GM19324 (cell line): ENCODE results near the gene TBX4.
"Not testable (repeated sequence)": the region's sequence is repeated elsewhere in the genome, so short reads cannot be mapped to it uniquely, and the experiment has no call there.

Experiments
- ATAC-seq: cut with Tn5 transposase; IDR thresholded peaks from one replicate; pipeline ENCODE4 v1.9.1; 2021; ENCODE audit warnings: mild to moderate bottlenecking, moderate library complexity; ENCODE audit not compliant: unreplicated experiment, low FRiP score

Gene TBX4

DNA sequence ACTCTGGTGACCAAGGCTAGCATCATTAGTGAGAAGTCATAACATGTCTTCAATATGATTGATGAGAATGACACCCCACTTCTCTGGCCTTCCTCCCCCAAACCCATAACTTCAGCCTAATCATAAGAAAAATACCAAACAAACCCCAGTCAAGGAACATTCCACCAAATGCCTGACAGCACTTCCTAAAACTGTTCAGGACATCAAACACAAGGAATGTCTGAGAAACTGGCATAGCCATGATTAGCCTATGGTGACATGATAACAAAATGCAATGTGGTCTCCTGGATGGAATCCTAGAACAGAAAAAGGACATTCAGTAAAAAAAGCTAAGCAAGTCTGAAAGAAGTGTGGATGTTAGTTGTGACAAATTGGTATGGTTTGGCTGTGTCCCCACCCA lies 24.7 kb upstream of the TBX4 start:
- ATAC-seq, result no peak

DNA sequence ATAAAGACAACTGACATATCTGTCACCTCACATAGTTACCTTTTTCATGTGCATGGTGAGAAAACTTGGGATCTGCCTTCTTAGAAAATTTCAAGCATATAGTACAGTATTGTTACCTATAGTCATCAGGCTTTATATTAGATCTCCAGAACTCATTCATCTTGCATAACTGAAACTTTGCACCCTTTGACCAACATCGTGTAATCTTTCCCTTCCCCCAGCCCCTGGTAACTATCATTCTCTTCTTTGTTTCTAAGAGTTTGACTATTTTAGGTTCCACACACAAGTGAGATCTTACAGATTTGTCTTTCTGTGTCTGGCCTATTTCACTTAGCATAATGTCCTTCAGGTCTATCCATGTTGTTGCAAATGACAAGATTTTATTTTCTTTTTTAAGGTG lies 22.9 kb upstream of the TBX4 start:
- ATAC-seq, result no peak

DNA sequence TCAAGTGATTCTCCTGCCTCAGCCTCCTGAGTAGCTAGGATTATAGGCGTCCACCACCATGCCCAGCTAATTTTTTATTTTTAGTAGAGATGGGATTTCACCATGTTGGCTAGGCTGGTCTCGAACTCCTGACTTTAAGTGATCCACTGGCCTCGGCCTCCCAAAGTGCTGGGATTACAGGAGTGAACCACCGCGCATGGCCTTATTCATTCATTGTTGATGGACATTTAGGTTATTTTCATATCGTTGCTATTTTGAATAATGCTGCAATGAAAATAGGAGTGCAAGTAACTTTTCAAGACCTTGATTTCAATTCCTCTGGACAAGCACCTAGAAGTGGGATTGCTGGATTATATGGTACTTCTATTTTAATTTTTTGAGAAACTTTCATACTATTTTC lies 22.4 kb upstream of the TBX4 start:
- ATAC-seq, result not testable (repeated sequence)

DNA sequence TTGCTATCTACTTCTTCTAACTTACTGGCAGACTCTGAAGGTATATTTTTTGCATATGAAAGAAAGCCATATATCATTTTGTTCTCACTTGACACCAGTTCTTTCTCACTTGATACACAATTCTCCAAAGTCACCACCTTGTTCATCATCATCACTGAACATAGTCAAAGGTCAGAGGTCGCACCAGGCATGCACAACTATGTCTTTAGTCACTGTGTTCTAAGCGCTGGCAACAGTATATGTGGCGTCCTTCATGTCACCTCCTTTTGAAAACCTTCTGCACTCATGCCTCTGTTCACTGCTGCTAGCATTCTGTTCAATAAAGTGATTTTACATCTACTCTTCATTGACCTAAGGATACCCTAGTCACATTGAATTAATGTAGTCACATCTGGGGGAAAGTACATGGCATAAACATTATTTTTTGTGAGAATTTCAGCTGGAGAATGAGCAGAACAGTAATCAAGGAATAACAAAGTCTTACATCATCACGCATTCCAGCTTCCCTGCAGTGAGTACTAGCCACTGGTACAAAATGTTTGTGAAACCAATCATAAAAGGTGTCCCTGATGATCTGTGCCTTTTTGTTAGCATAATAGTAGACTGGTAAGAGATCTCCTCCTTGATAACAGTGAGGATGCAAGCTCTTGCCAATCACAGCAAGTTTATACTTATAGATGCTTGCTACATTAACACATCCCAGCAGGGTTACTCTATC lies 20.5 kb upstream of the TBX4 start:
- ATAC-seq, result no peak

DNA sequence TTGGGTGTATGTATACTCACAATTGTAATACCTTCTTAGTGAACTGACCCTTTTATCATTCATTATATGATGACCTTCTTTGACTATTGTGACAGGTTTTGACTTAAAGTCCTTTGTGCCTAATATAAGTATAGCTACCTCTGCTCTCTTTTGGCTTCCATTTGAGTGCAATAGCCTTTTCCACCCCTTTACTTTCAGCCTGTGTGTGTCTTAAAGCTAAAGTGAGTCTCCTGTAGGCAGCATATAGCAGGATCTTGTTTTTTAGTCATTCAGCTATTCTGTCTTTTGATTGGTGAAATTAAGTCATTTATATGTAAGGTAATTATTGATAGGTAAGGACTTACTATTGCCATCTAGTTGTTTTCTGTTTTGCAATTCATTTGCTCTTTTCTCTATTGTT lies 15.9 kb upstream of the TBX4 start:
- ATAC-seq, result no peak

DNA sequence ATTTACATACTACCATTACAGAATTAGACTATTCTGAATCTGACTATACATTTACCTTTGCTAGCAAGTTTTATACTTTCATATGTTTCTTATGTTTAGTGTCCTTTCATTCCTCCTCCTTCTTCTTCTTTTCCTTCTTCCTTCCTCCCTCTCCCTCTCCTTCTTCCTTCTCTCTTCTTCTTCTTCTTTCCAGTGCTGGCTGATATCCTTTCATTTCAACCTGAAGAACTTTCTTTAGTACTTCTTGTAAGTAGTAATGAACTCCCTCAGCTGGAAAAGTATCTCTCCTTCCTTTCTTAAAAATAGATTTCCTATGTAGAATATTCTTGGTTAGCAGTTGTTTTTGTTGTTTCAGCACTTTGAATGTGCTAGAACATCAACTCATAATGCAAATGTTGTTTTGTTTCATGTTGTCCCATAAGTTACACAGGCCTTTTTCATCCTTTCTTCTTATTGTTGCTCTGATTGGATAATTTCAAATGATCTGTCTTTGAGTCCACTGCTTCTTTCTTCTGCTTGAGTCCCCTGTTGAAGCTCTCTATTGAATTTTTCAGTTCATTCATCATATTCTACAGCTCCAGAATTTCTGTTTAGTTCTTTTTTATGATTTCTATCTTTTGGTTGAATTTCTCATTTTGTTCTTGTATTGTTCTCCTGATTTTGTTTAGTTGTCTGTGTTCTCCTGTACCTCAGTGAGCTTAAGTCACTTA lies 15.1 kb upstream of the TBX4 start:
- no peak for ATAC-seq

DNA sequence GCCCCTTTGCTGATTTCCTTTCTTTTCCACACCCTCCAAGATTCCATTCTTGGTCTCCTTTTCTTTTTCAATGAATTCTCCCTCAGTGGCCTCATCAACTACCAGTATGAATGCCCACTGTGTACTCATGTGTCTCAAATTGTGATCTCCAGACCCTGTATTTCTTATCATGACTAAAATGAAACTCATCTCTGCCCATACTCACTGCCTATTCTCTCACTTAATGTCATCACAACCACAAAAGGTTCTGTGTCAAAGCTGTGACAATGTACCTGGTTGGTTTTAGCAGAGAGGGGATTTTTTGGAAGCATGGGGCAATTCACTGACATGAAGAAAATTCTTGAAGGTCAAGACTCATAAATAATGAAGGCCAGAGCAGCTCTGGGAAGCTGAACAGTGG lies 11.5 kb upstream of the TBX4 start:
- ATAC-seq, result no peak

DNA sequence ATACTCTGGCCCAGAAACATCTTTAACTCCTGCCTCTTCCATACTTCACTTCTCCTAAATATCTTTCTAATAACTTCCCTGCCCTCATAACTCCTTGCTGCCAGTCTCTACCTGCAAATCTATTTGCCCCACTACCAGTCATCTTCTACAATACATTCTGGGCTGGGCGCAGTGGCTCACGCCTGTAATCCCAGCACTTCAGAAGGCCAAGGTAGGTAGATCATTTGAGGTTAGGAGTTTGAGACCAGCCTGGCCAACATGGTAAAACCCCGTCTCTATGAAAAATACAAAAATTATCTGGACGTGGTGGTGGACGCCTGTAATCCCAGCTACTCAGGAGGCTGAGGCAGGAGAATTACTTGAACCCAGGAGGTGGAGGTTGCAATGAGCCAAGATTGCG lies 10.7 kb upstream of the TBX4 start:
- ATAC-seq, result not testable (repeated sequence)

DNA sequence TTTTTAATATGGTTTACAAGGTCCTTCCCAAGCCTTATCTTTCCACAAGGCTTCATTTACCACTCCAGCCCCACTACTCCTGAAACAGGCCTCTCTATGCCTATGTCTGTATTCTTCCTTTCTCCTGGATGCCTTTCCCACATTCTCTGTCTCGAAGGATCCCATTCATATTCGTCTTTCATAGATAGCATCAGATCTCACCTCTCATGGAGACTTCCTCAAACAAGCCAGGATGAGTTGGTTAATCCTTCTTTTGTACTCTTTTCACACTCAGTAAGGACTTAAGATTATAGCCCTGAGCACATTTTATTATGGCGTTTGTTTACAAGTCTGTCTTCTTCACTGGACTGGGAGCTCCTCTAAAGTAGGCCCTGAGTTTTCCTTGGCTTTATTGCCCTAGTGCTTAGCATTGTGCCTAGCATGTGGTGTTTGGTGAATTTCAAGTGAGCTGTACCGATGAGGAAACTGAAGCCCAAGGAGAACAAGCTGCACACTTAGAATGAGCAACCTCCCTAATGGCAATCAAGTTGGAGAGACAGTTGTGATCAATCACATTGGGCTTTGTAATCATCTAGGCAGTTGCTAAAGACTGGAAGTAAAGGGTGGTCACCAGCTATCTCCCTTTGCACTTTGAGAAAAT lies 10.0 kb upstream of the TBX4 start:
- ATAC-seq, result no peak

DNA sequence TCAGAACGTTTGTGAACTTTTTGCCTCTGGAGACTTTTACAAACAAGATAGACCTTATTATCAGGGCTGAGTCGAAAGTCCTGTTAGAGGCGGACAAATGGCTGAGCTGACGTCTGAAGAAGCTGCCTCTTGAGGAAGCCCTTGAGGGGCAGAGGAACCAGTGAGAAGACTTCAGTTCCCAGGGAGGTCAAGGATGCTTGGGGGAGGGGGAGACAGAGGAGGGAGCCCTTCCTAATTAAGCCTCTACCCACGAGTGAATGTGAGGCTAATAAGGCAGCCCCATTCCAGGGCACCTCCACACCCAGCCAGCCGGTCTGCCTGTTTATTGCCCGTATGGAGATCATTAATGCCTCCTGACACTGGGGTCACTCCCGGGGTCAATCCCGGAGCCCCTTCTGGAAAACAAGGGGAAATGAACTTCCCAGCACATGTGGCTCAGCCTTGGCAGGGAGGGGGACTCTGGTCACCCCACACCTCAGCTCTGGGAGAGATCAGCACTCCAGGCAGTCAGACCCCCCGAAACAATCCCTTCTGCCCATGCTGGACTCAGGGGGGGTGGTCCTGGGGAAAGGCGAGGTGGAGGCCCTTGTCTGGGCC lies 9.2 kb upstream of the TBX4 start:
- no peak for ATAC-seq

DNA sequence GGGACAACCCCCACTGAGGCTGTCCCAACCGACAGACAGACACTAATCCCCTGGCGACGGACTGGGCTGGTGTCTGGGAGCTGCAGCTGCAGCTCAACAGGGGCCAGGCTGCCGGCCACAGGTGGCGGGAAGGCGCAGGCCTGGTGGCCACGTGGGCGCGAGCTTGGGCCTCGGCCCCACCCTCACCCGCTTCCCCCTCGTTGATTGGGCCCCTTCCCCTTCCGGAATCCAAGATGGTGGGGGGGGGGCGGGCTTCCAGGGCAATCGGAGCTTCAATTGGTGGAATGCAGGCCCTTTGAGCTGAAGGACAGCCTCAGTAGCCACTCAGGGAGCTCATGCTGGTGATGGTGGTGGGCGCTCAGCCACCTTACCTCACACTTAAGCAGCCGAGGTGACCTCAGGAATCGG lies 8.7 kb upstream of the TBX4 start:
- ATAC-seq, result no peak

DNA sequence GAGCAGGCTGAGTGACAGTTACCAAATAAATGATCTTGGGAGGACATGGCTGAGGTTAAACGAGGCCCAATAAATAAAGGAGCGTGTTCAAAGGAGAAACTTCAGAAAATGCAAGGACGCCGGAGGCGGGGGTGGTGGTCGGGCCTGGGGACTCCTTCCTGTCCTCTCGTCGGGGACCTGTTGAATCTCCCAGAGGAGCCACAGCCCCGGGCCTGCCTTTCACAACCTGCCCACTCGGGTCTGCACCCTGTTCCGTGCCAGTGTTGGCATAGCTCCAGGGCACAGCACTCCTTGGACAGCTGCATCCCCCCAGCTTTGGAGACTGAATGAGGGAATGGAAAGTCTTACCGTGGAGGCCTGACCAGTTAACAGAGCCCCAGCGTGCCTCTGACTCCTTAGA lies 8.1 kb upstream of the TBX4 start:
- no peak for ATAC-seq

DNA sequence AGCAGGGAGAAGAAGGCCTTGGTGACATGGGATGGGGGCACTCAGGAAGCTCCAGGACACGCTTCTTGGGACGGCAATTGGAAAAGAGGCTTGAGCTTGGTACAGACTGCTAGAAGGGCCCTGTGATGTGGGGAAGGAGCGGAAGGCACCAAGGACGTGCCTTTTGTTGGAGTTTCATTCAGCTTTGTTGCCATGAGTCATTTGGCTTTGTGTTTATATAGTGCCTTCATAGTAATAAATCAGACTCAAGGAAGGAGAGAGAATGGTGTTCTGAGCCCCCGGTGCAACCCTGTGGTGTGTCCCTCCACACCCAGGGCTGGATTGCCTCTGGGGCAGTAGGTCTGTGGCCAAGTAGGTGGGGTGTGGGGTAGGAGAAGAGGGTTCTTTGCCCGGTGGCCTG lies 7.4 kb upstream of the TBX4 start:
- ATAC-seq, result no peak

DNA sequence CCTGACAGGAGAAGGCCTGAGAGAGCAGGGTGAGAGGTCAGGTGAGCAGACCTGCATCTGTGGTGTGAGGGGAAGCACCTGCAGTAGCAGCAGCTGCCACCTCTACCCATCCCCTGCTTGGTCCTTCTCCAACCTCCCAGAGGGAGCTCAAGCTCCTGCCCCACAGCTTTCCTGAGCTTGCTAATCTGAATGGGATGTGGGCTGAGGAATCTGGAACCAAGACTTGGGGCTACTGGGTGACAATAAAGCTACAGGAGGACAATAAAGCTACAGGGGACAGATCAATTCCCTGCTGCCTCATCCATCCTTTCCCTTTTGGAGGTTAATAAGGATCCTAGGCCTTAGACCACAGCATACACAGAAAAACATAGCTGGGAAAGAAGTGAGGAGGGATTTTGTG lies 4.9 kb upstream of the TBX4 start:
- ATAC-seq, result no peak

DNA sequence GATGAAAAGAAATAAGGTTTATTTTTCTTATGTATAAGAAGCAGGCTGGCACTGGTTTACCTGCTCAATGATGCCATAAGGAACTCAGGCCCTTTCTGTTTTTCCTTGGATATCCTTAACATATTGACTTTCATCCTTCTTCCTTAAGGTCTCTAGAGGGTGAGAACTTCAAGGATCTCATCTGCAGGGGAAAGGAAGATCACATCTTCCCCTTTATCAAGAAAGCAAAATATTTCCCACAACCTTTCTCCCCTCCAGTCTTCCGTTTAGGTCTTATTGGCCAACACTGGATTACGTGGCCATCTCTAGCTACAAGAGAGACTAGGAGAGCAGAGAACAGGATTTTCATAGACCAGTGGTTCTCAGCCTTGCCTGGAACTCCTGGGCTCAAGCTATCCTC lies 4.2 kb upstream of the TBX4 start:
- no peak for ATAC-seq

DNA sequence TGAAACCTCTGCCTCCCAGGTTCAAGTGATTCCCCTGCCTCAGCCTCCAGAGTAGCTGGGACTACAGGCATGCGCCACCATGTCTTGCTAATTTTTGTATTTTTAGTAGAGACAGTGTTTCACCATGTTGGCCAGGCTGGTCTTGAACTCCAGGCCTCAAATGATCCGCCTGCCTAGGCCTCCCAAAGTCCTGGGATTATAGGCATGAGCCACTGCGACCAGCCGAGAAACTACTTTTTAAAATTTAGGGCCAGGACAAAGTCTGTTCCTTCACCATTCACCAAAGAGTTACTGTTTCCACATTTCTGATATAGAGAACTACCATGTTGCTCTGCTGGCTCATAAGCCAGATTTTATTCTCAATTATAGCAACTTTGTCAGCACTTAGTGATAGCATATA lies 3.1 kb upstream of the TBX4 start:
- not testable (repeated sequence) for ATAC-seq

DNA sequence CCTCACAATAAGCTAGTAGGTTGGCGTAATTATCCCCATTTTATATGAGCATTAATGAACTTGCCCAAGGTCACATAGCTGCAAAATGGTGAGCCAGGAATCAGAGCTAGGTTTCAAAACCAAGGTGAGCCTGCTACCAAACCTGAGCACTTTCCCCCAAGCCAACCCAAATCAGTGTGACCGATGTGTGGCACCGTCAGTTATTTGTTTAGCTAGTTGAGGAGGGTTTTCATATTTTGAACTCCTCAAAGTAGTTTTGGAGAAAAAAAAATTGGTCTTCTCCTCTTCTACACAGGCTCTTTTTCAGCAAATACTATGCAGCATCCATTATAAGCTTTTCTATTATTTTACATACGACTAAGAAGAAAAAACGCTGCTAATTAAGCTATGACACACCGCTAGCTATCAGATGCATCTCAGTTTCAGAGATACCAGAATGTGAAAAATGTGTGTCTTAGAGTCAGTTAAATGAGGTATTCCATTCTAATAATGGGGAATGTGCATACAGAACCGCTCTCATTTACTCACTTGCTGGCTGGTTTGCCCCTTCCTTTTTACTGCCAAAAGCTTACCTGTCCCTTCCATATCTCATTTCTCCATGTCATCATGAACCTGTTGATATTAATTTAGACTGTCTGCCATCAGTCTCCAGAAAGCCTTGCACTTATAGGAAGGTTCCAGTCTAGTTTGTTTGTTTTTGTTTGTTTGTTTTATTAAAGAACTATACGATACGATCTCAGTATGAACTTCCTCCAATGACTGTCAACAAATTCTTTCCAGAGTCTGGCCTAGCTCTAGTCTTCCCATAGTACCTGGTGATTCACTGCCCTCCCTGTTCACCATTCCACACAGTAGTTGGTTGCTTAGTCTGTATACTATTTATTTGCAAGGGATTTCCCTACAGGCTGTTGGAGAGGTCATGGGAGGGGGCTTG lies 2.2 kb upstream of the TBX4 start:
- ATAC-seq, result no peak

DNA sequence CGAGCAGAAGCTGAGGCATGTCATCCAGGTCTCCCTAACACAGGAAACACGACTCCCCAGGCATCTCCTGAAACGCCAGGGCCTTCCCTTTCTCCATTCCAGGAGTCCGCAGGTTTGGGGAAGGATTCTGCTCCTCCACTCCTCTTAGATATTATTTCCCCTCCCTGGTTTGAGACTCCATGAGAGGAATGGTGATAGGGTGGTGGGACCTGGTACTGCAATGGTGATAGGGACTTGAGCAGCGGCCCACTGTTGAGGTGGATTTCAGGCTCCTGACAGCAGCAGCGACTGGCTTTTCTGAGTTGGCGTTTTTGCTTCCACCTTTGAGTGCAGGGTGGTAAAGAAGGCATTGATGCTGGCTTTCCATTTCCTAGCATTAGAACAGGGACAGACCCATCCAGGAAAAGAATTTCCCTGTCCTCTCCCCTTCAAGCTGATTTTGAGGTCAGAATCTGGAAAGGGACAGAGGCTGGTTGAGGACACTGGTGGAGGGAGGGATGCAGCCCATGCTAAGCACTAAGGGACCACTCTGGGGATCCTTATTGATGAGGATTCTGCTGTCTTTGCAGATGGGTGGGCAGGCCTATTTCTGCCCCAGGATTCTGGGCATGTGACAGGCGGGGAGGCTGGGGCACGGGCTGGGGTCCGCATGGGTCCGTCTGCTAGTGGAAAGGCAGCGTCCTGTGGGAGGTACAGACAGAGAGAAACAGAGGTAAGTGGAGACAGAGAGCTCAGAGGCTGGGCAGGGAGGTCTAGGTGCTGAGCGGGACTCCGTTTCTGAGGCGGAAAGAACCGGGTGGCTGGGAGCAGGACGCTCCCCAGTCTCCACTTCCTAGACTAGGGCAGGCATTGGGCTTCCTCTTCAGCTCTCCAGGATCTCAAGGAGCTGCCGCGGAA lies 1.3 kb upstream of the TBX4 start:
- ATAC-seq, result no peak

DNA sequence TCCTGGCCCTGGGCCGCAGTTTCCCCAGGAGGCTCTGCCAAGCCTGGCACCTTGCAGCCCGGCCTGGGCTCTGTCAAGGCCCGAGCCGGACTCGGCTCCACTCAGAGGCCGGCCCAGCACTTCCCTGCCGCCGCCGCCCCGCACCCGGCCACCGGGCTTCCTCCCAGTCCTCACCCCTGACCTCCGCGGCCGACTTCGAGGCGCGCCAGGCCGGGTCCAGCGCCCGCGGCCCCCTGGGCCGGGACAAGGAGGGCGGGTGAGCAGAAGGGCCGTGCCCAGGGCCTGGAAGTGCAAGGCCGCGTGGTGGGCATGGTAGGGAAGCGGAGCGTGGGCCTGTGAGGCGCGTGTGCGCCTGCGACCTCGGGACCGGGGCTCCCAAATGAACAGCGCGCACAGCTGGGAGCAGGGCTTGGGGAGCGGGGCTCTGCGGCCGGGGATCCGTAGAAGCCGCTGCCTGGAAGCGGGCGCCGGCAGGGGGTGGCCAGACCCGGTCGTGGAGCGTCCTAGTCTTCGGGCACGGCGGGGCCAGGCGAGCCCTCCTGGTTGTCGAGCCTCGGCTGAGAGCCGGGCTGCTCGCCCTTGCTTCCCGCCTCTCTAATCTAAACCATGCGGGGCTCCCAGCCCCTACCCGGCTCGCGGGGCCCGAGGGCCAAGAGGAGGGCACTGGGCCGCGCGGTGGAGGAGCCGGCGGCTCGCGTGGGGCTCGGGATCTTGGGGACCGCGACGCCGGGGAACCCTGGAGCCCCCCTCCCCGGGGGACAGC lies 503 bp upstream of the TBX4 start:
- no peak for ATAC-seq
